LNCAP (cell line): ENCODE measurements around the gene RLN2.
"Not testable (repeated sequence)": the region's sequence is repeated elsewhere in the genome, so short reads cannot be mapped to it uniquely, and the experiment has no call there.

ENCODE experiments used
- TF ChIP-seq, protein P1 (sequence below): fragments of 450-650 bp; IDR thresholded peaks from 2 replicates; pipeline ENCODE4 v1.5.1; 2017; ENCODE audit warnings: mild to moderate bottlenecking

The RLN2 gene, protein sequence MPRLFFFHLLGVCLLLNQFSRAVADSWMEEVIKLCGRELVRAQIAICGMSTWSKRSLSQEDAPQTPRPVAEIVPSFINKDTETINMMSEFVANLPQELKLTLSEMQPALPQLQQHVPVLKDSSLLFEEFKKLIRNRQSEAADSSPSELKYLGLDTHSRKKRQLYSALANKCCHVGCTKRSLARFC

DNA sequence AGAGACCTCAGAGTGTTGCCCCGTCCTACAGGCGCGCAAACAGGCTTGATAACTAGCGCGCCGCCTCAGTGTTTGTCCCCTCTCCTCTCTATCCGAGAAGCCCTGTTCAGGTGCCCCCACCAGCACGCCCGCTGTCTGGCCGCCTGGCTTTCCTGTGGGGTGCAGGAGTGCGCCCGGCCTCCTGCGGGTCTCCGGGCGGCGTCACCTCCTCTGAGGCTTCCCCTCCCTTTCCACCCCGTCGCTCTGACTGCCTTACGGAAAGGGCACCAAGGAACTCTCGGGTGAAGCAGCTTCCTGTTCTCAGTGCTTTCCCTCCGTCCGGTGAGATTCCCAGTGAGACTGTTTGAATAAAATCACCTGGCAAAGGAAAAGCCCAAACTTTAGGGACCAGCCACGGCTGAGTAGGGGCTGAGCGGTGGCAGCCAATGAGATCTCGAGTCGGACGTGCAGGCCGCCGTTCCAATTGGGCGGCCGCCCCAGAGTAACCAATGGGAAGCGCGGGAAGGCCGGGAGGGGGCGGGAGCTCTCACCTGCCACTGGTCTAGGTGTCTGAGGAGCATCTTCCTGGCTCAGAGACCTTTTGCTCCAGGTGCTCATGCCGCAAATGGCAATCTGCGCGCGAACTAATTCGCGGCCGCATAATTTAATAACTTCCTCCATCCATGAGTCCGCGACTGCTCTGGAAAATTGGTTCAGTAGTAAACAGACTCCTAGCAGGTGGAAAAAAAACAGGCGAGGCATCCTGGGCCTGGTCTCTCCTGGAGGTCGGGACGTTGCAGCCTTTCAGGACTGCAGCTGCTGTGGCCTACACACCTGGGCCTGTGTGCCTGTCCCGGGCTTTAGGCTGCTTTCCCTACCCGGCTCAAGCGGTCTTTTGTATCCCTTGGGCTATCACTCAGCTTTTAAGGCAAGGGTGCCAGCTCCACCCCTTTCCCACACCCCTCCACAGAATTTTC lies at the start of gene RLN2:
TSS of gene RLN2 (minus strand) at position 877 of the 956 bp plus-strand sequence. CDS start at position 741, 136 bp downstream.
- TF ChIP-seq, protein P1, sequence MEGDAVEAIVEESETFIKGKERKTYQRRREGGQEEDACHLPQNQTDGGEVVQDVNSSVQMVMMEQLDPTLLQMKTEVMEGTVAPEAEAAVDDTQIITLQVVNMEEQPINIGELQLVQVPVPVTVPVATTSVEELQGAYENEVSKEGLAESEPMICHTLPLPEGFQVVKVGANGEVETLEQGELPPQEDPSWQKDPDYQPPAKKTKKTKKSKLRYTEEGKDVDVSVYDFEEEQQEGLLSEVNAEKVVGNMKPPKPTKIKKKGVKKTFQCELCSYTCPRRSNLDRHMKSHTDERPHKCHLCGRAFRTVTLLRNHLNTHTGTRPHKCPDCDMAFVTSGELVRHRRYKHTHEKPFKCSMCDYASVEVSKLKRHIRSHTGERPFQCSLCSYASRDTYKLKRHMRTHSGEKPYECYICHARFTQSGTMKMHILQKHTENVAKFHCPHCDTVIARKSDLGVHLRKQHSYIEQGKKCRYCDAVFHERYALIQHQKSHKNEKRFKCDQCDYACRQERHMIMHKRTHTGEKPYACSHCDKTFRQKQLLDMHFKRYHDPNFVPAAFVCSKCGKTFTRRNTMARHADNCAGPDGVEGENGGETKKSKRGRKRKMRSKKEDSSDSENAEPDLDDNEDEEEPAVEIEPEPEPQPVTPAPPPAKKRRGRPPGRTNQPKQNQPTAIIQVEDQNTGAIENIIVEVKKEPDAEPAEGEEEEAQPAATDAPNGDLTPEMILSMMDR: not testable (repeated sequence)

DNA sequence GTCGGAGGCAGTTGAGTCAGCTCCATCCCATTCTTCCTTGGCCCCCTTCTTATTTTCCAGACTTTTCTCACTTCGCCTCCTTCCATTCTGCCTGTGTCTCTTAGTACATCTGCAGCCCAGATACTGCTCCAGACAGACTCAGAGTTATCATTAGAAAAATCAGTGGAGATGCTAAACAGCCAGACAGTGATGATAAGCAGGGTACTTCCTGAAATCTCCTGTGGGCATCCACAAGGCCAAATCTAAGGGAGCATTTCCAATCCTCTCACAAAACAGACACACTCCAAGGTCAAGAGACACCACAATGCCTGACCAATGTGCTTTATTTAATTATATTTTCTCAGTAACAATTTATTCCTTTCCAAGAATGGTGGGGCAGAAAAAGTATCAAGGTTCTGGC lies 49.7 kb upstream of the RLN2 start:
- TF ChIP-seq, protein P1: no peak

DNA sequence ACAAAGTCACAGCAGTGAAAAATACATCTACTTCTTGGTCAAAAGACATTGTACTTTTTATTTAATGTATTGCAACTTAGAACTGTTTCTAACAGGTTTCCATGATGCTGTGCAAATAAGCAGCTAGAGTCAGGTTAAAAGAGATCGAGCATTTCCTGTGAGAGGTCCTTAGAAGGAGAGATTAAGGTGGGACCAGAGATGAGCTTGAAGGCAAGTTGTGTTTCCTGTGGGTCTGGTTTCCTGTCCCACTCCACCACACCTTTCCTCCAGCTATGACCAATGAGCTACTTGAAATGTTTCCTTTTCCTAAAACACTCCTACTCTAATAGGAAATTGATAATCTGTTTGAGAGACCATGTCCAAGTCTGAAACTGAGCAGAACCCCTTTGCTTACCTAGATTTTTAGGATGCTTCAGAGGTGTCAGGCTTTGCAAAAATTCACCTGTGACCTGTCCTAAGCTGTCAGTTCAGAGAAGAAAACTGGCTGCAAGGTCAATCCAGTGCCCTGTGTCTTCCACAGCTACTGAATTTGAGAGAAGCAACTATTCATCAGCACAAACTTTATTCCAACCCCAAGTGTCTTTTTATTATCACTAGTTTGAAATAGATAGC lies 48.2 kb upstream of the RLN2 start:
- TF ChIP-seq, protein P1: no peak

DNA sequence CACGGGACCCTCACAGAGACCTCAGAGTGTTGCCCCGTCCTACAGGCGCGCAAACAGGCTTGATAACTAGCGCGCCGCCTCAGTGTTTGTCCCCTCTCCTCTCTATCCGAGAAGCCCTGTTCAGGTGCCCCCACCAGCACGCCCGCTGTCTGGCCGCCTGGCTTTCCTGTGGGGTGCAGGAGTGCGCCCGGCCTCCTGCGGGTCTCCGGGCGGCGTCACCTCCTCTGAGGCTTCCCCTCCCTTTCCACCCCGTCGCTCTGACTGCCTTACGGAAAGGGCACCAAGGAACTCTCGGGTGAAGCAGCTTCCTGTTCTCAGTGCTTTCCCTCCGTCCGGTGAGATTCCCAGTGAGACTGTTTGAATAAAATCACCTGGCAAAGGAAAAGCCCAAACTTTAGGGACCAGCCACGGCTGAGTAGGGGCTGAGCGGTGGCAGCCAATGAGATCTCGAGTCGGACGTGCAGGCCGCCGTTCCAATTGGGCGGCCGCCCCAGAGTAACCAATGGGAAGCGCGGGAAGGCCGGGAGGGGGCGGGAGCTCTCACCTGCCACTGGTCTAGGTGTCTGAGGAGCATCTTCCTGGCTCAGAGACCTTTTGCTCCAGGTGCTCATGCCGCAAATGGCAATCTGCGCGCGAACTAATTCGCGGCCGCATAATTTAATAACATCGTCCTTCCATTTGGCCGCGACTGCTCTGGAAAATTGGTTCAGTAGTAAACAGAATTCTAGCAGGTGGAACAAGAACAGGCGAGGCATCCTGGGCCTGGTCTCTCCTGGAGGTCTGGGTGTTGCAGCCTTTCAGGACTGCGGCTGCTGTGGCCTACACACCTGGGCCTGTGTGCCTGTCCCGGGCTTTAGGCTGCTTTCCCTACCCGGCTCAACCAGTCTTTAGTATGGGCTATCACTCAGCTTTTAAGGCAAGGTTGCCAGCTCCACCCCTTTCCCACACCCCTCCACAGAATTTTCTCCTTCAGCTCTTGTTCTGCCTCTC lies 34.8 kb upstream of the RLN2 start, which contains the start of gene RLN1:
TSS of gene RLN1 (minus strand) at position 885 of the 990 bp plus-strand sequence. CDS start at position 755, 130 bp downstream.
- TF ChIP-seq, protein P1: not testable (repeated sequence)

DNA sequence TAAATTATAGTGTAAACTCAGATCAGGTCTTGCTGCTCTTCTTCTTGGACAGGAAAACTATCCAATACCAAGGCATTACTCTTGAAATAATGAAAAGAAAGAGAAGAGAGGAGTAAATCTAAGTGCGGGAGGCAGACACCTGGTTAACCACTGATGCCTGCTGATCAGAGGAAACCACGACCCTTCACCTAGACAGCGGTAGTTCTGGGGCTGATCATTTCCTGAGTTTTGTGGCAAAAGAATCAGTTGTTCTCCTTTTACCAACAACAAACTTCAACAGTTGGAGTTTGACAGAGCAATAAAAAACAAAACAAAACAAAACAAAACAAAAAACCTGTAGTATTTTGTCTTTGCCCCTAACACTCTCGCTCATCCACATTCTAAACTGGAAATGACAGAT lies 32.2 kb upstream of the RLN2 start:
- TF ChIP-seq, protein P1: no peak

DNA sequence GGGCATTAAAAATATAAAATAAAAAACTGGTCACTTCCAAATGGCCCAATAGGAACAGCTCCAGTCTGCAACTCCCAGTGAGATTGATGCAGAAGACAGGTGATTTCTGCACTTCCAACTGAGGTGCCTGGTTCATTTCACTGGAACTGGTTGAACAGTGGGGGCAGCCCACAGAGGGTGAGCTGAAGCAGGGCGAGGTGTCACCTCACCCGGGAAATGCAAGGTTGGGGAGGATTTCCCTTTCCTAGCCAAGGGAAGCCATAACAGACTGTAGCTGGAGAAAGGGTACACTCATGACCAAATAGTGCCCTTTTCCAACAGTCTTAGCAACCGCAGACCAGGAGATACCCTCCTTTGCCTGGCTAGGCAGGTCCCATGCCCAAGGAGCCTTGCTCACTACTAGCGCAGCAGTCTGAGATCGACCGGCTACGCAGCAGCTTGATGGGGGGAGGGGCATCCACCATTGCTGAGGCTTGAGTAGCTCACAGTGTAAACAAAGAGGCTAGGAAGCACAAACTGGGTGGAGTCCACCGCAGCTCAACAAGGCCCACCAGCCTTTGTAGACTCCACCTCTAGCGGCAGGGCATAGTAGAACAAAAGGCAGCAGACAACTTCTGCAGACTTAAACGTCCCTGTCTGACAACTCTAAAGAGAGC lies 22.5 kb upstream of the RLN2 start:
- TF ChIP-seq, protein P1: no peak
